Caki2 (cell line): Measurements from ENCODE around the gene EML4. TPM values are rescaled to one million over a fixed set of nuclear protein-coding genes. Genes with fewer than 3 reads are reported as not detected.

ENCODE experiments used
- DNase-seq: peaks from one replicate; pipeline ENCODE4 v3.0.0-alpha.2; 2015; ENCODE audit warnings: low read depth
- in situ Hi-C: cut with HindIII; loops from 2 replicates; pipeline ENCODE4 v1.10.0; 2016; ENCODE audit warnings: low sequenced_read_pairs, low pct_unique_long_range_greater_than_20kb, mixed read lengths
- total RNA-seq: library from RNA; depleted of rRNA; stranded (reverse); fragments of >200 nt; shearing (Covaris generic); gene quantifications from 2 replicates; pipeline ENCODE4 v1.2.3, GENCODE V29; 2014; ENCODE audit warnings: low replicate concordance

Gene EML4
- total RNA-seq, 1 experiment from 2014 or later: 55.0 TPM

DNA sequence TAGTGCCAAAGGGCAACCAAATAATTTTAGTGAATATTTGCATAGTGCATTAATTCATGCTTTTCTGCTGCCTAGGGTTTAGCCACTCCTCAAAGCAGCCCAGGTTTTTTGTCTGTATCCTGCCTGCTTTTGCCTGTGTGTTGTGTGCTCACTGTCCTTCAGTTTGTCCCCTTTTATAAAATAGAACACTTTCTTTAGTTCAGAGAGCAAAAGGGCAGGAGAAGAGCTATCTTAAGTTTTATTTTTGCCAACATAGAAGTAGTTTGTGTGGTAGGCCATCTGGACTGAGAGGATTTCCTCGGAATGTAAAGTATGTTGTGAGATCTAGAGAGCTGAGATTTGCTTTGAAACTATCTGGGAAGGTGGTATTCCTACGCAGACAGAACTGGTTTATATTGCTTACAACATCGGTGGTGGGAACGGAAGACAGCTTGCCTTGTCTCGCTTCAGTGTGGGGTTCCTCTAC lies 64.9 kb downstream of the EML4 start:
- in situ Hi-C loops: no loop called here

DNA sequence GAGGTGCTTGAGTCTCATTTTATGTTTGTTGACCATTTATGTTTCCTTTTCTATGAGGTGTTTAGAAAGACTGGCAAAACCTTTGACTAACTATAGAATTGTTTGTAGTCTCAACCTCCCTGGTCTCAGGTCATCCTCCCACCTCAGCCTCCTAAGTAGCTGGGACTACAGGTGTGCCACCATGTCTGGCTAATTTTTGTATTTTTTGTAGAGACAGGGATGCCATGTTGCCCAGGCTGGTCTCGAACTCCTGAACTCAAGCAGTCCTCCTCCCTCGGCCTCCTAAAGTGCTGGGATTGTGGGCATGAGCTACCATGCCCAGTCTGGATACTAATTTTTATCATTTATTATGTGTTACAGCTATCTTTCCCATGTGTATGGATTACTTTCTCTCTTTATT lies 67.8 kb downstream of the EML4 start:
- in situ Hi-C loops: no loop called here
- DNase-seq: no peak

More for the DNA sequence above, 64.9 kb downstream of the EML4 start:
- no peak for DNase-seq

DNA sequence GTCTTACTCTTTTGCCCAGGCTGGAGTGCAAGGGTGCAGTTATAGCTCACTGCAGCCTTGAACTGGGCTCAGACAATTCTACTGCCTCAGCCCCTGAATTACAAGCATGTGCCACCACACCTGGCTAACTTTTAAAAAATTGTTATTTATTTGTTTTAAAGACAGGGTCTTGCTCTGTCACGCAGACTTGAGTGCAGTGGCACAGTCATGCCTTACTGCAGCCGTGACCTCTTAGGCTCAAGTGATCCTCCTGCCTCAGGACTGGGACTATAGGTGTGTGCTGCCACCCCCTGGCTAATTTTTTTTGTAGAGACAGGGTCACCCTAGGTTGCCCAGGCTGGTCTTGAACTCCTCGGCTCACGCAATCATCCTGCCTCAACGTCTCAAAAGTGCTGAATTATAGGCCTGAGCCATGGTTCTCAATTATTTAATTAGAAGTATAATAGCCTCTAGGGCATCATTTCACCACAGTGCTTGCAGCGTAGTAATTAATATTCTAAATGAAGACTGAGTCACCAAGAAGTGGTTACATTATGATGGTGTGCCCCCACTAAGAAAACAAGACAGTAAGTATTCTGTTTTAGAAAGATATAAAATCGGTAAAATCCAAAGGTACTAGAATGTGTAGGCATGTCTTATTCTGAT lies 69.6 kb downstream of the EML4 start:
- DNase-seq: peak; percentile 70
- in situ Hi-C loops: no loop called here

DNA sequence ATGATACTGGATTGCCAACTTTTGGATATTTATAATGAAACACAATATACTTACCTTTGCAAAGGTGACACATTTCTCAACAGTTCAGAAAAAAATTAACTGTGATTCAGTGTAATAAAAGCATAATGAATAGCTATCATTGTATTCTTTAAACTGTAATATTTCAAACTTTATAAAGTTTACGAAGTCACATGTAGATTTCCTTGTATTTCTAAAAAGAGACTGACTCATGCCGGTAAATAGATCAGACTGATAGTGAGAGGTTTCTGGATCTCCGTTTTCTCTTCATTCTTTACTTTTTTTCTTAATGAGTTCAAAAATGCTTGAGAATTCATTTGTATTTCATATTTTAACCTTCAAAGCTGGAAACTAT lies 70.1 kb downstream of the EML4 start:
- DNase-seq: no peak

DNA sequence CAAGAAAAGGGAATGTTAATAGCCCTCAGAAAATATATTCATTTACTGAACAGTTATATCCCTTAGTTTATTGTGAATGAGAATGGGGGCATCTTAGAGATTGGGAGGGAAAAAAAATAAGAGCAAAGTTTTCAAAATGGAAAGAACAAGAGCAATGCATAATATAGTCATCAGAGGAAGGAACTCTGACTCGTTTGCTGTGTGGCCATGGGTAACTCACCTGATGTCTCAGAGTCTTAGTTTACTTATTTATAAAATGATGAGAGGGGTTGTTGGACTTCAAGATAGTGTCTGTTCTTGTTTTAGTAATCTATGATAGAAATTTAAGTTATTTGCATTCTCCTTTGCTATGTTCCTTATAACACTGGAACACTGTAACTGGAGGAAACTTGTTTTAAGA lies 70.7 kb downstream of the EML4 start:
- in situ Hi-C loops: no loop called here

More for the DNA sequence above, 70.1 kb downstream of the EML4 start:
- in situ Hi-C loops: no loop called here

DNA sequence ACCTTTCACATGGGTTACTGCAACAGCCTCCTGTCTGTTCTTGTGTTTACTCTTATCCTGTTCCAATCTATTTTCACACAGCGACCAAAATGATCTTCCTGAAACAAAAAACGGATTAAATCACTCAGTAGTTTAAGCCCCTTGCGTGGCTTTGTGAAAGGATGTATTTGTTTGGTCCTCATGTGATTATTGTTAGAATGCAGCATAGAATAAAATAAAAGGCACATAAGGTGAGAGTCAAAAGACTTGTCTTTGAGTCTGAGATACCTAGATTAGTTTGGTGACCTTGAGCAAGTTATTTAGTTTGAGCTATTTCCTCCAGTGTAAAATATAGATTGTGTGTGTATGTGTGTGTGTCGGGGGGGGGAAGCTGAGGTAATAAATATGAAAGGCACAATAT lies 72.4 kb downstream of the EML4 start:
- DNase-seq: no peak
- in situ Hi-C loops: no loop called here

More for the DNA sequence above, 70.7 kb downstream of the EML4 start:
- no peak for DNase-seq

DNA sequence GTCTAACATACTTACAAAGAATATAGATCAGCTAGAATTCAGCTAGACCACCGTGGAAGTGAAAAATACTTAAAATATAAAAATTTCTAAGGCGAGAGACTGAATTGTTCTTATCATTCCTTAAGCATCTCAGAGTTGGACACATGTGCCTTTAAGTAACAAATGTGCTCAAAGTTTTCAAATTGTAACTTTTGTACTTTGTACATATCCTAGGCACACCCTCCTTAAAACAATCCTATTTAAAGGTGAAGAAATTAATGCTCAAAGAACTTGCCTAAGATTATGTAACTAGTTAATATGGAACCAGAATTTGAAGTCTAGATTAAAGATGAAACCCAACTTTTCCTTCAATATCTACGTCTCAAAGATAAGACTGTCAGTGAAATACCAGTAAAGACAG lies 74.1 kb downstream of the EML4 start:
- in situ Hi-C loops: no loop called here

DNA sequence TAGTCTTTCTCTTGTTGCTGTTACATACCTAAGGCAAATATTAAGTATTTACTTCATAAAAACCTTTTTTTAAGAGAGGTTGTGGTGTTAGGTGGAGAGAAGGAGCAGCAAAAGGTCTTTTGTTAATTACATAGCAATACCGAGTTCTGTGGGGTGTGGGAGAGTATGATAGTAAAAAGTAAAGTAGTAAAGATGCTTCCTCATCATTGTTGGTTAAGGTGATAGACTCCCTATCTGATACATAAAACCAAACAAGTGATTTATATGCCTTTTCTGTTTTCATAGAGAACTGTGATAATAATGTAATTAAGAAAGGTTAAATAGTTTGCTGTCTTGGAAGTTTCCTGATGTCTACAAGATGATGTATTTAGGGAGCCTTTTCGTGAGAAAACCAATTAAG lies 75.4 kb downstream of the EML4 start:
- in situ Hi-C loops: no loop called here
- no peak for DNase-seq

More for the DNA sequence above, 74.1 kb downstream of the EML4 start:
- DNase-seq: no peak

DNA sequence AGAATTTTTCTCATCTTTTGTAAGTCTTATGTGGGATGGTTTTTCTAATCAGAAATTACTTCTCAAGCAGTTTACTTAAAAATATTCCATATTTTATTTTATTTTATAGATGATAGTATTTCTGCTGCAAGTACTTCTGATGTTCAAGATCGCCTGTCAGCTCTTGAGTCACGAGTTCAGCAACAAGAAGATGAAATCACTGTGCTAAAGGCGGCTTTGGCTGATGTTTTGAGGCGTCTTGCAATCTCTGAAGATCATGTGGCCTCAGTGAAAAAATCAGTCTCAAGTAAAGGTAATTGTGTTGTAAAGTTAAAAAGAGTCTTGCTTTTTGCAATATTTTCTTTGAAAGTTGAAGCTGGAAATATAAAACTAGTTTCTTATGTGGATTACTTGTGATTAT lies 76.2 kb downstream of the EML4 start:
- in situ Hi-C loops: no loop called here
- no peak for DNase-seq

DNA sequence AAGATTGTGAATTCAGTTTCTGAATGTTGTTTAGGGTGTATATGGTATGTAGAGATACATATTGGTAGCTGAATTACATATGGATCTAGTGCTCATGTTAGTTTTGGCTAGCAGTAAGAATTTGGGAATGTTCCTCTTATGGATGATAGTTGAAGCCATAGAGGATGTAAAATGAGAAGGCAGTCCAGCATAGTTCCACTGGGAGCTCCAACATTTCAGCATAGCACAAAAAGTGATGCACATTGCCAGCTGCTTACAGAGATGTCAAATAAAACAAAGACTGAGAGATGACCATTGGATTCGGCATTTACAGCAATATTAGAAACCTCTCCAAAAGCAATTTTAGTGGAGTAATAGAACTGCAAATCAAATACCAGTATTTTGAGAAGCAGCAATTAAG lies 77.4 kb downstream of the EML4 start:
- DNase-seq: no peak
- in situ Hi-C loops: no loop called here

DNA sequence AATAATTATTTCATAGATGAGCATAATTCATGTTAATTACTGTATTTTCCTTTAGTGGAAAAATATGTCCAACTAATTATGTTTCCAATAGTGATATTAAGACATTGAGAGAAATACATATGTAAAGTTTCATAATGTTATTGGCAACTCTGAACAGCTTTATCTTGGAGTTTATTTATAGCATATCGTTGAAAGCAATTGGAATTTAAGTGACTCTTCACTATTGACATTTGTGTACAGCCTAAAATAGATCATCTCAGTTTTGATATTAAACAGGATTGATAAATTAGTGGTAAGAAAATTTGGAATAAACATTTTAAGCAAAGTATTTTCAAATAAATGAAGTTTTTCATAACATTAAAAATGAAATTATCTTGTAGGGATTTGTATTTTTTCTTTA lies 79.7 kb downstream of the EML4 start:
- DNase-seq: no peak
- in situ Hi-C loops: no loop called here

DNA sequence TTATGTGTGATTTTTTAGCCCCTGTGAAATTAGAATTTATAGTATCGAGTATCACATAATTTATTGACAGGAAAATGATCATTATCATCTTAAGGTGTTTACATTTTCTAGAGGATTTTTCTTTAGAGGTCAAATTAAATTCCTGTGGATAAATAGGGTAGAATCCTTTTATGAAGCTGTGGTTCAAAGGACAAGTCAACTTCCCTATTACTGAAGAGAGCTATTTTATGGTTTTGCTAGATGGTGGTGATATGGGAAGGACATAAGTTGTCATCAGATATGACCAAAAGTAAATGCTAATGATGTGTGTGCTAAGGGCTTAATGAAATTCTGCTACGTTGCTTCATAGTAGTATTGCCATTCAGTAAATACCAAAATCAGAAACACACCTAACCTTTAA lies 80.1 kb downstream of the EML4 start:
- in situ Hi-C loops: no loop called here

DNA sequence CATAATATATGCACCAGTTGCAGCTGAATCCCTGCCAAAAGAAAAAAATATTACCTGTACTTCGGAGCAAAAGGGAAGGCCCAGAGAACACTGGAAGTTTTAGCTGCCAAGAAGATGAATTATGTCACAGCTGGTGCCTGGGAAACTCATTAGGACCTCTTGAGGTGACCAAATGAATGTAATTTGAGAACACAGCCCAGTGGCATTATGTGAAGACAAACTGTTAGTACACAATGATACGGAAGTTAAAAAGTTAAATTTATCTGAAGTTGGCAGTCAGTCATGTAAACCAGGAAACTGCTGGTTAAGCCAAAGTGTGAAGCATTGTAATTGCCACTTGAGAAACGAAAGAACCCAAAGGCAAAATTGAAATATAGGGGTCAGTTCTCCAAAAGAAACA lies 80.7 kb downstream of the EML4 start:
- in situ Hi-C loops: no loop called here
- peak; percentile 26 for DNase-seq

More for the DNA sequence above, 80.1 kb downstream of the EML4 start:
- no peak for DNase-seq

DNA sequence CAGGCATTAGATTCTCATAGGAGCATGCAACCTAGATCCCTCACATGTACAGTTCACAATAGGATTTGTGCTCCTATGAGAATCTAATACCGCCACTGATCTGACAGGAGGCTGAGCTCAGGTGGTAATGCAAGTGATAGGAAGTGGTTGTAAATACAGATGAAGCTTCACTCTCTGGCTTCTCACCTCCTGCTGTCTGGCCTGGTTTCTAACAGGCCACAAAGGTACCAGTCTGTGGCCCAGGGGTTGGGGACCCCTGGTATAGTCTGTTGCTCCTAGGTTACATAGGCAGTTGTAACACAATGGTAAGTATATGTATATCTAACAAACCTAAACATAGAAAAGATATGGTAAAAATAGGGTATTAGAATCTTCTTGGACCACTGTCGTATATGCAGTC lies 81.8 kb downstream of the EML4 start:
- no peak for DNase-seq
- in situ Hi-C loops: no loop called here

DNA sequence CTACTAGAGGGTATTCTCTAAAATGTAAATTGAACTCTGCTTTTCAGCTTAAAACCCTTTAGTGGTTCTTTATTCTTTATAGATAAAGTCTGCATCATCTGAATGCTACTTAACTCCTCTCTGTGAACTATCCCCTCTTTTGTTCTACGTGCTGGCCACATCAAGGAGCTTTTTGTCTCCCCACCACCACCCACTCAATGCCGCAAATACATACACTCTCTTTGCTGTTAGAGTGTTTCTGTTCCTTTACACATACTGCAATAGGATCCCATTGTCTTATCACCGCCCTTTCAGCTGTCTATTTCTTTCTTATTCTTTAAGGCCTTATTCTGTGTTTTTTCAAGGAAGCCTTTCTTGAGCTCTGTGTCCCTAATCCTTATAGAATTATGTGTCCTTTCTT lies 83.3 kb downstream of the EML4 start:
- in situ Hi-C loops: no loop called here
- DNase-seq: no peak

DNA sequence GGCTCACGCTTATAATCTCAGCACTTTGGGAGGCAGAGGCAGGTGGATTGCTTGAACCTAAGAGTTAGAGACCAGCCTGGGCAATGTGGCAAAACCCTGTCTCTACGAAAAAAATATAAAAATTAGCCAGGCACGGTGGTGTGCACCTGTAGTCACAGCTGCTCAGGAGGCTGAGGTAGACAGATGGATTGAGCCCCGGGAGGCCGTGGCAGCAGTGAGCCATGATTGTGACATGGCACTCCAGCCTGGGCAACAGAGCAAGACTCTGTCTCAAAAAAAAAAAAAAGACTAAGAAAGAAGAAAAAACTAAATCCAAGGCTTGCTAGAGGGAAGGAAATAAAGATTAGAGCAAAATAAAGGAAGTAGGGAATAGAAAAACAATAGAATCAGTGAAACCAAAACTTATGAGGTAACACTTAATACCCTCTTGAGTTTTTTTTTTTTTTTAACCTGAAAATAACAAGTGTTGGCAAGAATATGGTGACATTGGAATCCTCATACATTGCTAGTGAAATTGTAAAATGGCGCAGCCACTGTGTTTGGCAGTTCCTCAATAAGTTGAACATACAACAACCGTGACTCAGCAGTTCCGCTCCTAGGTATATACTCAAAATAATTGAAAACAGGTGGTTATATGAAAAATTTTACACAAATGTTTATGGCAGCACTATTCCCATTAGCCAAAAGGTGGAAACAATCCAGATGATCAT lies 85.2 kb downstream of the EML4 start:
- in situ Hi-C loops: no loop called here
- DNase-seq: no peak

DNA sequence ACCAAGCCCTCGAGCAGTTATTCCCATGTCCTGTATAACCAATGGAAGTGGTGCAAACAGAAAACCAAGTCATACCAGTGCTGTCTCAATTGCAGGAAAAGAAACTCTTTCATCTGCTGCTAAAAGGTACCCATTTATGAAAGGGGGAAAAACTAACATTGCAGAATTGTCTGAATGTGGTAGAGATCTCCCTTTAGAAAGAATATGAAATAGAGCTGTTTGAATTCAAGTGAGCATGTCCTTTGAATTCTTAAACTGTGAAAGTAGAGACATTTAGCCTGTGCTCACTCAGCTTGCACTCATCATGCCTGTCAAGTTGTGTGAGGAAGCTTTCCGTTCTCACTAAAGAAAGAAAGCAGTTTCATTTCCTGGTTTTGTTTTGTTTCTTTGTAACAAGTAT lies 87.4 kb downstream of the EML4 start:
- in situ Hi-C loops: no loop called here
- DNase-seq: no peak

DNA sequence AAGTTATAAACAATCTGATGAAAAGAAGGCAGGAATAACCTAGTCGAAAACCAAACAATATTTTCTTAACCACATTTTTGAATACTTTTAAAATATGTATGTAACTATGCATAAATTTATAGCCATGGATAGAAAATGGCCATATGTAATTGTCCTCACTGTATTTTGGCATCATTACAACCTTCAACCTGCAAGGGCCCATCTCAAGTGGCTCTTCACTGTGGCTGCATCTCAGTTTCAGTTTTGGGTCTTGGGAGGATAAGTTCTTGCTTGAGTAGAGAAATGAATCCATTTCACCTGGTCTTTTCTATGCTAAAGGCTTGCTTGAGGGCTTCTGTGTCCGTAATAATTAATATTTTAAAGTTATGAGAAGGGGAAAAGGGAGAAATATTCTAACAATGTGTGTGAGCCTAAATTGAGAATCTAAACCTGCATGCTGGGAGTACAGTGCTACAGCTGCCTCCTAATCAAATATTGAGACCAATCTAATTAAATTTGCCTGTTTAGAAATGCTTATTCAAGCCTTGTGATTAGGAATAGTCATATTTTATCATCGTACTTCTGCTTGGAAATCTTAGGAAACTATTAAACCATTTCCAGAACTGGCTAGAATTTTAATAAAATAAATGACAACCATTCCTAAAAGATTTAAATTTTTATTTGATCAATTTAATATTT lies 92.5 kb downstream of the EML4 start:
- in situ Hi-C loops: no loop called here
- no peak for DNase-seq

DNA sequence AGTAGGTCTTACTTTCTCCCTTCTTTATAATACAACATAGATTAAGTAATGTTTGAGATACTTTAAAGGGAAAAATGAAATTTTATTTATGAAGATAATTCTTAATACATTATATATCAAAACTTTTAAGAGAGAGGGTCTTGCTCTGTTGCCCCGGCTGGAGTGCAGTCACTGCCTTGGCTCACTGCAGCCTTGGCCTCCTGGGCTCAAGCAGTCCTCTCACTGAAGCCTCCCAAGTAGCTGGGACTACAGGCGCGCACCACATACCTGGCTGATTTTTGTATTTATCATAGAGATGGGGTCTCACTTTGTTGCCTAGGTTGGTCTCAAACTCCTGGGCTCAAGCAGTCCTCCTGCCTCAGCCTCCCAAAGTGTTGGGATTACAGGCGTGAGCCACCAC lies 97.1 kb downstream of the EML4 start:
- DNase-seq: no peak
- in situ Hi-C loops: no loop called here
